Stimulated activated memory B cell treated with anti-CD40 and anti-IgM and Interleukin-4, amounts not matched to agents 10 μg/mL and 1 μg/mL and 100 μg/mL, for 72 hours (primary cell): ENCODE data around the gene FGD3.

Experiments
- ATAC-seq: fragments of 150-1000 bp; cut with Tn5 transposase; 2 replicates; pipeline ENCODE4 v1.10.0; 2021
- H3K27ac Mint-ChIP-seq: one replicate; pipeline ENCODE4 v1.8.0; 2022; ENCODE audit warnings: mild to moderate bottlenecking, mixed read lengths
- H3K27me3 Mint-ChIP-seq: one replicate; pipeline ENCODE4 v1.8.0; 2022; ENCODE audit warnings: mixed read lengths
- H3K36me3 Mint-ChIP-seq: one replicate; pipeline ENCODE4 v1.8.0; 2022; ENCODE audit warnings: mixed read lengths
- H3K4me1 Mint-ChIP-seq: one replicate; pipeline ENCODE4 v1.8.0; 2022; ENCODE audit warnings: mixed read lengths
- H3K4me3 Mint-ChIP-seq: one replicate; pipeline ENCODE4 v1.8.0; 2022; ENCODE audit warnings: mild to moderate bottlenecking, moderate library complexity, mixed read lengths
- H3K9me3 Mint-ChIP-seq: one replicate; pipeline ENCODE4 v1.8.0; 2022; ENCODE audit warnings: mixed read lengths

The FGD3 gene

DNA sequence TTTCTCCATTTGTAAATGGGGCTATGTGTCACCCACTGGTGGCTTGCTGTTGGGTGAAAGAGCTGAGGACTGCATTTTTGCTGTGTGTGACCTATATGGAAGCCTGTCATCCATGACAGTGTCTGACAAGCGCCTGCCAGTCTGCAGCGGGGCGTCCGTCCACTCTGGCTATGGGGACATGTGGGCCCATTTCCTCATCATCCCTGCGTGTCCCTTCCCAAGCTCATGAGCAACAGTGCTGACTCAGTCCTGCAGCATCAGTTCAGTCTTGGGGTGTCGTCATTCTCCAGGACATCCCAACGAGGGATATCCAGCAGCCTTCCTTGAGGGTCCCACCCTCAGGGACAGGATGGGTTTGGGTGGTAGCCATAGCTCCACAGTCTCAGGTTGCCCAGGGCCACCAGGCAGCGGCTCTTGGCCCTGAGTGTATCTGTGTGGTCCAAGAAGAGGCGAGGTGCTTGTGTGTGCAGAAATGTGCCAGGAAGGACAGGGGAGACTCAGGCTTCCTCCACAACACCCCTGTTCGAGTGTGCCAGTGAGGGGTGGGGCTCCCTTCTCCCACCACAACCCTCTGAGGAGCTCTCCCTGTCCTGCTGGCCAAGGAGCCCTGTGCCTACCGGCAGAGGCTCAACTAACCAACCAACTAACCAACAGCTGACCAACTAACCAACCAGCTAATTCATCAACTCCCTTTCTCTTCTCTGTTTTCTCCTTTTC is 2.1 kb downstream of the FGD3 start:
- Mint-ChIP-seq H3K4me1 (peaks cover 23% of the 10 kb centered on the region), H3K9me3 (peaks cover 4% of the 10 kb centered on the region), H3K4me3 (no peak overlapping the region), H3K27ac (no peak overlapping the region), H3K27me3 (peaks cover 58% of the 10 kb centered on the region), H3K36me3 (peaks cover 5% of the 10 kb centered on the region)
- no peak for ATAC-seq

DNA sequence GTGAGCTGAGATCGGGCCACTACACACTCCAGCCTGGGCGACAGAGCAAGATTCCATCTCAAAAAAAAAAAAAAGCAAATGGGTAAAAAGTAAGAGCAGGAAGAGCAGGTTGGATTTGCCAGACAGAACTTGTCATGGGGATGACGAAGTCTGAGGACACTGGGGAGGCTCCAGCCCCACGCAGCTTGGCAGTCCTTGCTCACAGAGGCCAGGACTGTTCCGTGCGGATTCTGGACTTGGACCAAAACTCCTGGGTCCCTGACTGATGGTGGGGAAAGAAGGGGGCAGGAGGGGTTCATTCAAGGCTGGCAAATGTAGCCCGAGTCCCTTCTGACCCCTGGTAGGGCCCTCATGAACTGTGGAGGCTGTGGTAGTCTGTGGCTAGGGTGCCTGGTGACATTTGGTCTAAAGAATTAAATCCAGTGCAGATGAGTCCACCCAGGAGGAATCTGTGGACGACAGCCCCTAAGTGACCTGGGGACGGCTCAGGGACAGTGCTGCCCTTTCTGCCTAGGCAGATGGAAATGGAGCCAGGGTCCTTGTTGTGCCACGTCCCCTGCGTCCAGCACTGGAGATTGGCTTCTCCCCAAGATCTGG is 3.1 kb downstream of the FGD3 start:
- Mint-ChIP-seq H3K27me3 (peaks cover 53% of the 10 kb centered on the region), H3K4me1 (peaks cover 29% of the 10 kb centered on the region), H3K27ac (no peak overlapping the region), H3K36me3 (peaks cover 5% of the 10 kb centered on the region), H3K9me3 (peaks cover 4% of the 10 kb centered on the region), H3K4me3 (no peak overlapping the region)
- no peak for ATAC-seq

DNA sequence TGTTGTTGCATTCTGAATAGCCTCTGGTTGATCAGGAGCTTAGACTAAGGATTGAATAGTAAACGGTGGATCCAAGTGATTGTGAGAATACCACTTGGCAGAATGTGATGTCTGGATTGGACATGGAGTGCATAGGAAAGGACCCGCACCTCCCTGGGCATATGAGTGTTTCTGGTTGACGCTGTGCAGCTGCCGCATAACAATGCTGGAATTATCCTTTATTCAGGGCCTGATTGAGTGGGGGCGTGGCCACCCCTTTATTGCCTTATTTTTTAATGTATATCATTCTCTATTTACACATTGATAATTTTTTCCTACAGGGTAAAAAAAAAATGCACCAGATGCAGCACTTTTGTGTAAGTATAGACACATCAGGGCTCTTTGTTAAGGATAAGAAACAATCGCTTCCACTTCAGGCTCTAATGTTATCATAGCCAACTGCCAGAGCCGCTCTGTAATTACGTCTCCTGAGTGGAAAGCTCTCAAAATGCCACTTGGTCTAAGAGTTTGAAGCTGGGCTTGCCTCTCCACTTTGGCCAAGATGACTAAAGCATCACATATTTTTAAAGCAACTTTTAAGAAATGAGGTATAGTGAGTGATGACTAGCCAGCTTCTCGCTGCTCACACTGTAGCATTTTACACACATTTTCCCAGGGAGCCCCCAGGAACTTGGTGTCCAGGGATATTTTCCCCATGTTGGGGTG is 5.7 kb downstream of the FGD3 start:
- Mint-ChIP-seq H3K4me3 (no peak overlapping the region), H3K27ac (peak overlapping the region; percentile 5), H3K36me3 (no peaks in the 10 kb centered on the region), H3K27me3 (peaks cover 30% of the 10 kb centered on the region), H3K4me1 (peaks cover 16% of the 10 kb centered on the region), H3K9me3 (no peaks in the 10 kb centered on the region)
- ATAC-seq, result no peak

DNA sequence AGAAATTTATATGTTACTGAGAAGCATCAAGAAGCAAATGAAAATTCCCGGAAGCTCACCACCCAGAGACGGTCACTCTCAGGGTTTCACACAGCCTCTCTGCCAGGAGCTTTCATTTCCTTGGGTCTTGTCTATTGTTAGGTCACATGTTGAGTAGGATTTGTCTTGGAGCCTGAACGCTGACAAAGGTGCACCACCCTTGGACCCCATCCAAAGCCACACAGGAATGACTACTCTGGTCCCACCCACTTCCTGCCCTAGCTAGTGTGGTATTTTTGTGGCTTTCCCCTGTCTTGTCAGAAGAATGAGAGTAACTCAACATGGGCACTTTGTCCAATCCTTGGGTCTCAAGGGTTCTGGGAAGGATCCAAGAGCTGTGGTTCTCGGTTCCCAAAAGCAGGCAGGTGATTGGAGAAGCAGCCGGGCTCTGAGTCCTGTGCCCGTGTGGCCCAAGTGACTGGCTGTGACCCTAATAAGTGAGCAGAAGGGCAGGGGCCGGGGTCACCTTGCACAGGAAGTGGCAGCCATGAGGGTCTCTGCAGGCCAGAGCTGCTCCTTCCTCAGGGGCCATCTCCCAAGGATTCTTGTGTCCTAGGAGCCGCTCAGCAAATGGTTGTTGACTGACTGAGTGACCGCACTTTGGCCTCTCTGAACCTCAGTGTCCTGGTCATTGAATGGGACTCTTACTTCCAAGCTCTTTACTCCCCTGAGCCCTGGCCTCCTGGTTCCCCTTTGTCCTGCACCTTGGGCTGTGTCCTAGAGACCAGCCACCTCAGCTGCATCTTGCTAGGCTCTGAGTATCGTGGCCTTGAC is 6.9 kb downstream of the FGD3 start:
- H3K4me3 Mint-ChIP-seq, result peak overlapping the region; percentile 48
- ATAC-seq, result peak; percentile 73
- peak overlapping the region; percentile 70 for H3K27ac Mint-ChIP-seq
- peaks cover 16% of the 10 kb centered on the region for H3K4me1 Mint-ChIP-seq
- peaks cover 18% of the 10 kb centered on the region for H3K27me3 Mint-ChIP-seq
- no peaks in the 10 kb centered on the region for H3K9me3 Mint-ChIP-seq
- H3K36me3 Mint-ChIP-seq, result no peaks in the 10 kb centered on the region

DNA sequence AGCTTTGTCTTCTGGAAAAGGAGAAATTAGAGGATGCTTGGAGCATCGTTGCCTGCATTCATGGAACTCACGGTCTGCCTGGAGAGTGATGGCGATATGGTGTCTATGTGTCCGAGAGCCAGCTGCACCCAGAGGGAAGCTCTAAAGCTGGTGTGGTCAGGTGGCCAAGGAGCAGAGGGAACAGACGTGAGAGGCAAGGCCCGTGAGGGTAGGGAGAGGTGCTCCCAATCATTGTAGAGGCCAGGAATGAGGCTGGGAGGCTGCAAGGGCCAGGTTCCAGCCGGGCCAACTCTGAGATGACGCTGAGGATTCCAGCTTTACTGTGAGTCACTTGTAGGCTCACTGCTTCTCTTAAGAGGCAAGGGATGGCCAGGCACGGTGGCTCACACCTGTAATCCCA is 7.6 kb downstream of the FGD3 start:
- Mint-ChIP-seq H3K27me3 (peaks cover 12% of the 10 kb centered on the region), H3K27ac (peak overlapping the region; percentile 70), H3K4me1 (peaks cover 16% of the 10 kb centered on the region), H3K36me3 (no peaks in the 10 kb centered on the region), H3K4me3 (no peak overlapping the region), H3K9me3 (no peaks in the 10 kb centered on the region)
- ATAC-seq, result no peak

- Mint-ChIP-seq H3K9me3 (no peaks in the 10 kb centered on the region), H3K27ac (peak overlapping the region; percentile 79), H3K36me3 (peaks cover 16% of the 10 kb centered on the region), H3K4me1 (peaks cover 30% of the 10 kb centered on the region), H3K27me3 (no peaks in the 10 kb centered on the region), H3K4me3 (no peak overlapping the region)
- no peak for ATAC-seq
Measured at GRCh38 chr9:92960561-92961290, 13.4 kb downstream of the FGD3 start.

DNA sequence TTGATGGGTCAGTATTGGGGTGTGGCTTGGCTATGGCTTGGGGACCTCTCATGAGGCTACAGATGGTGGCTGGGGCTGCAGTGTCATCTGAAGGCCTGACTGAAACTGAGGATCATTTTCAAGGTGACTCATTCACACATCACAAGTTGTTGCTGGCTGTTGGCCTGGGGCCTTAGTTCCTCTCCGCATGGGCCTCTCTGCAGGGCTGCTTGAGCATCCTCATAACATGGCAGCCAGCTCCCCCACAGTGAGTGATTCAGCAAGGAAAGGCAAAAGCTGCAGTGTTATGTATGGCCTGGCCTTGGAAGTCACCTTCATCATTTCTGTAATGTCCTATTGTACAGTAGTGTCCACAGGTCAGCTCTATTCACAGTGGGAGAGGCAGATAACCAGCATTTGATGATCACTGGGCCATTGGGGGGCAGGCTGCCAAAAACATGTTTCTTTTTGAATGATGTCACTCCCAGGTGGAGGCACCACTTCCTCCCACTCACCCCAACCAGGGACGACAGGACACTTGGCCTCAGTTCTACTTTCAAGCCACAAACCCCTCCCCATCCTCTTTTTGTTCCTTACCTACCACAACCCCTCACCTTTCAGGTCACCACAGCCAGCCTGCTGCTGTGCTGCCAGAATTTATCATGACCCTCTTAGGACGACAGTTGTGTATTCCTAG is 14.4 kb downstream of the FGD3 start:
- Mint-ChIP-seq H3K27ac (peak overlapping the region; percentile 79), H3K27me3 (no peaks in the 10 kb centered on the region), H3K4me1 (peaks cover 40% of the 10 kb centered on the region), H3K36me3 (peaks cover 16% of the 10 kb centered on the region), H3K9me3 (no peaks in the 10 kb centered on the region), H3K4me3 (no peak overlapping the region)
- ATAC-seq, result no peak

- peaks cover 19% of the 10 kb centered on the region for H3K36me3 Mint-ChIP-seq
- peaks cover 45% of the 10 kb centered on the region for H3K4me1 Mint-ChIP-seq
- no peaks in the 10 kb centered on the region for H3K27me3 Mint-ChIP-seq
- no peaks in the 10 kb centered on the region for H3K9me3 Mint-ChIP-seq
- no peak for ATAC-seq
- no peak overlapping the region for H3K4me3 Mint-ChIP-seq
- peak overlapping the region; percentile 79 for H3K27ac Mint-ChIP-seq
Measured at GRCh38 chr9:92962303-92962649, 15.0 kb downstream of the FGD3 start.

GRCh38 chr9:92962846-92963245 is 15.5 kb downstream of the FGD3 start:
- no peaks in the 10 kb centered on the region for H3K9me3 Mint-ChIP-seq
- no peaks in the 10 kb centered on the region for H3K27me3 Mint-ChIP-seq

GRCh38 chr9:92963831-92964606 is 16.7 kb downstream of the FGD3 start:
- H3K27me3 Mint-ChIP-seq, result no peaks in the 10 kb centered on the region
- peak; percentile 89 for ATAC-seq
- H3K9me3 Mint-ChIP-seq, result no peaks in the 10 kb centered on the region
- peak overlapping the region; percentile 96 for H3K4me3 Mint-ChIP-seq
- peaks cover 21% of the 10 kb centered on the region for H3K36me3 Mint-ChIP-seq
- peak overlapping the region; percentile 96 for H3K27ac Mint-ChIP-seq
- H3K4me1 Mint-ChIP-seq, result peaks cover 62% of the 10 kb centered on the region

More at GRCh38 chr9:92962846-92963245, 15.5 kb downstream of the FGD3 start:
- Mint-ChIP-seq H3K36me3 (peaks cover 21% of the 10 kb centered on the region), H3K4me1 (peaks cover 51% of the 10 kb centered on the region), H3K27ac (peak overlapping the region; percentile 79), H3K4me3 (no peak overlapping the region)
- ATAC-seq, result no peak

- H3K4me1 Mint-ChIP-seq, result peaks cover 69% of the 10 kb centered on the region
- peak overlapping the region; percentile 96 for H3K4me3 Mint-ChIP-seq
- peaks cover 21% of the 10 kb centered on the region for H3K36me3 Mint-ChIP-seq
- no peaks in the 10 kb centered on the region for H3K9me3 Mint-ChIP-seq
- peak; percentile 1 for ATAC-seq
- peak overlapping the region; percentile 96 for H3K27ac Mint-ChIP-seq
- H3K27me3 Mint-ChIP-seq, result no peaks in the 10 kb centered on the region
Measured at GRCh38 chr9:92964607-92965060, 17.3 kb downstream of the FGD3 start.

- Mint-ChIP-seq H3K36me3 (peaks cover 21% of the 10 kb centered on the region), H3K4me1 (peaks cover 74% of the 10 kb centered on the region), H3K27ac (peak overlapping the region; percentile 96), H3K27me3 (no peaks in the 10 kb centered on the region), H3K9me3 (no peaks in the 10 kb centered on the region), H3K4me3 (peak overlapping the region; percentile 96)
- peak; percentile 41 for ATAC-seq
Measured at GRCh38 chr9:92965061-92965758, 17.9 kb downstream of the FGD3 start.
